Hematopoietic multipotent progenitor cell treated with erythropoietin and hydrocortisone succinate and interleukin-3 and kit ligand, for 17 days (in vitro differentiated cells): ENCODE measurements around the gene FBXW7.

ENCODE experiments used
- DNase-seq: peaks from one replicate; pipeline ENCODE4 v3.0.0-alpha.2; 2015; ENCODE audit warnings: low spot score

The FBXW7 gene

DNA sequence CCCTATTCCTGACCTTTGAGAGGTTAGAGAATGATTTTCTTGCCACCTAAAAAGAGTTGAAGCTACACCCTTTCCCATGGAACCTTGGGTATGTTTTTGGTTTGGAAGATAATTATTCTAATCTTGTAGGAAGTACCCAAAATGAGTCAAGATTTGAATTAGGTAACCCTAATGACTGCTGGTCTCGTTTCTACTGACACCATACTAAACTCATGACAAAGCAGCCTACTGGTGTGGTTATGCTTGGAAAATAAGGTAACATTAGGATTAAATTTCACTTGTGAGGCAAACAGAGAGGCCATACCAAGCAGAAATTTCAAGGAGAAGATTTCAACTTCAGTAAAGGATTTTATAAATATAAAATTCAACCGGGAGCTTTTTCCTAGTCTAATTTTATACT lies 107.9 kb downstream of the FBXW7 start:
- DNase-seq = no peak

DNA sequence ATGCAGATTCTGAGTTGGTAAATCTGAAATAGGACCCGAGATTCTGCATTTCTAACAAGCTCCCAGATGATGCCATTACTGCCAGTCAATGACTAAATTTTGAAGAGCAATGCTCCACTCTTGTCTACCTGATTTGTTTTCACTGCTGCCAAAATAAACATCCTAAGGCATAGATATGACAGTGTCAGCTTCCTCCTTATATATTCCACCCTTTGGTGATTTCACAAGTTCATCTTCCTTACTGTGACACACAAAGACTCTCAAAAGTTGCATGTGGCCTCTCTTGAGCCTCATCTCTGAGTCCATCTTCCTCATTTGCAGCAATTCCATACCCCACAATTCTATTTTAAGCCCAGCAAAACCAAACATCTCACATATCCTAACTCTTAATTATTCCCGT lies 110.9 kb downstream of the FBXW7 start:
- no peak for DNase-seq

GRCh38 chr4:152424396-152424795 lies 111.5 kb downstream of the FBXW7 start:
- no peak for DNase-seq

- no peak for DNase-seq
These were observed 113.0 kb downstream of the FBXW7 start for GRCh38 chr4:152422817-152423320.

- no peak for DNase-seq
These were observed 114.3 kb downstream of the FBXW7 start for GRCh38 chr4:152421576-152421975.

DNA sequence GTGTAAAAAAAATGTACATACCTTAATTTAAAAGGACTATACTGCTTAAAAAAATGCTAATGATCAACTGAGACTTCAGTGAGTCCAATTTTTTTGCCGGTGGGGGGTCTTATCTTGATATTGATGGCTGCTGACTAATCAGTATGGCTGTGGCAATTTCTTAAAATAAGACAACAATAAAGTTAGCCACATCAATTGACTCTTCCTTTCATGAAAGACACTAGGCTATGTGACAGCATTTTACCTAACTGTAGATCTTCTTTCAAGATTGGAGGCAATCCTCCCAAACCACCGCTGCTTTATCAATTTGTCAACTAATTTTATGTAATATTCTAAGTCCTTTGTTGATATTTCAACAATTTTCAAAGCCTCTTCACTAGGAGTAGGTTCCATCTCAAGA lies 116.1 kb downstream of the FBXW7 start:
- no peak for DNase-seq

GRCh38 chr4:152417673-152418072 lies 118.2 kb downstream of the FBXW7 start:
- no peak for DNase-seq

DNA sequence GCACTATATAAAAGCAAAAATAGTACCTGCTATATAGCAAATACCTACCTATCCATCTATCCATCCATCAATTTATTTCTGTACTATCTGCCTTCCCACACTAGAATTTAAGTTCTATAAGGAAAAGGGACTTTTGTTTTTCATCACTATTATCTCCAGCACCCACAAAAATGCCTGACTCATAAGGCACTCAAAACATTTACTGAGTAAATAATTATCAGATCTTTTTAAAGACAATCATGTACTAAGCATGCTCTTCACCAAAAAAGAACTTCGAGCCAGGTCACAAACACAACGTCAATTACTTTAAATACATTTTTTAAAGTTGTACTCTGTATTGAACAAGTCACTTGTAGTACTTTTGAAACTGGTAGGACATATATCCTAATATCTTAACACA lies 119.9 kb downstream of the FBXW7 start:
- no peak for DNase-seq

DNA sequence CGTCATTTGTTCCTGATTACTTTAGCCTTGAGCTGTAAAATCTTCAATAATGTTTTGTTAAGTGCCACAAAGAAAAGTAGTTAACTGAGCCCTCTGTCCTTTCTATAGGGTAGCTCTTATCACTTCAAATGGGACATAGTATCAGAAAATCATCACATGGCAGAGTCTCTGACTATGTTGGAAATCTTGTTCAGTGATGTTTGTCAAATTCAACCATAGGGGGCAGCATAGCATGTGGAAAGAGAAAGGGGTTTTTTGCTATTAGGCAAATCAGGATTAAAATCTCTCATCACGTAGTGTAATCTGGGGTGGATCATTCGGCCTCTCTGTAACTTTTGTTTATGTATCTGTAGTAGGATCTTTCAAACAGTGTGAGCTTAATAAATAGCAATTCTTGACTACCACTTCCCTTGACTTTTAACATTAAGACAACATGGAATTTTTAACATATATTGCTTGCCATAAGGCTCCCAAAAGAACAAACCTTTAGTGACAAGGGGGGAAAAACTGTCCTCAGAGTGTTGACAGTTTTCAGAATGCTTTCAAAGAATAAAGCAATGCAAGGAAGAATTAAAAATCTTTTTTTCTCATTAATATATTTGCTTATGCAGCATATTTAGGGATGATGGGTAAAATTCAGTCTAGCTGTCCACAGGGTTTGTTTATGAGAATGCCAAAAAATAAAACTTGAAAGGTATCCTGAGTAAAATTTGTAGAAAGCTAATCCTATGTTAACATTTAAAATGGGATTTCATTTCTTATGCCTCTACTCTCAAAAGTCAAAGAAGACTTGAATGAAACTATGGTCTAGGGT lies 127.2 kb downstream of the FBXW7 start:
- DNase-seq = peak; percentile 42

- no peak for DNase-seq
These were observed 134.5 kb downstream of the FBXW7 start for GRCh38 chr4:152401424-152401823.

- no peak for DNase-seq
These were observed 136.6 kb downstream of the FBXW7 start for GRCh38 chr4:152399246-152399645.

DNA sequence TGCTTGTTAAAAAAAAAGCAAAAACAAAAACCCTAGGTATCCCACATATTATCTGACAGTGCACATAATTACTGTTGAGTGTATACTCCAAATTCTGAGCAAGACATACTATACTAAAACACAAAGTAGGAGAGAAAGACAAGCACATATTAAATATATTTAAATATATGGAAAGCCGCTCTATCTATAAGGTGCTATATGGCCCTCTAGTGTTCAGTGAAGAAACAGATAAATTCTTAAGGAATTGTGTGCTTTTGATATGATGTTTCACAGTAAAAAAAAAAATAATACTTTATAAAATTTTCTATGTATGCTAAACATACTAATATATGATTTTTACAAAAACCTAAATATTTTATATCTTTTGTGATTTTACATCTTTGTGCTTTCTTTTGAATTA lies 137.8 kb downstream of the FBXW7 start:
- DNase-seq = no peak

GRCh38 chr4:152394791-152395190 lies 141.1 kb downstream of the FBXW7 start:
- no peak for DNase-seq

- no peak for DNase-seq
These were observed 143.8 kb downstream of the FBXW7 start for GRCh38 chr4:152392079-152392478.

DNA sequence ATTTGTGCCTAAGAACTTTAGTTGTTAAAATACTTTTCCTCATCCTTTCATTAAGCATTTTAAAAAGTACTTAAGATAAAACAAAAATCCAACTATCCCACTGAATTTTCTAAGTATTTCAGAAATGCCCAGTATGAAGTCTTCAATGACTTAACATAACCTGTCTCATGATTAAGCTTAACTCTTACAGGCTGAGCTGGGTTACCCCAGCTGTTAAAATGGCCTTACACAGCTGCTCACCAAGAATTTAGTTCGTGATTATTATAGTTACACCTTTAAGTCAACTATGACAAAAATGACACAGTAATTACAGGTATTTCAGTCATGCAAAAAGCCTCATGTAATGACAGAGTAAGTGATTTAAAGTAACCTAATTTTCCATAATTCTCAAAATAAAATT lies 145.7 kb downstream of the FBXW7 start:
- DNase-seq = no peak

DNA sequence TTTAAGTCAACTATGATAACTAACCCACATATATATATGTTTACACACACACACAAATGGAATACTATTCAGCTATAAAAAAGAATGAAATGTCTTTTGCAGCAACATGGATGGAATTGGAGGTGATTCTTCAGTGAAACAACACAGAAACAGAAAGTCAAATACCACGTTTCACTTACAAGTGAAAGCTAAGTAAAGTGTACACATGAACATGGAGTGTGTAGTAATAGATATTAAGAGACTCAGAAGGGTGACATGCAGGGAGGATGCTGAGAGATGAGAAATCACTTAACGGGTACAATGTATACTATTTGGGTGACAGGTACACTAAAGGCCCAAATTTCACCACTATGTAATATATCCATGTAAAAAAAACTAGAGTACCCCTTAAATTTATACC lies 146.5 kb downstream of the FBXW7 start:
- no peak for DNase-seq

DNA sequence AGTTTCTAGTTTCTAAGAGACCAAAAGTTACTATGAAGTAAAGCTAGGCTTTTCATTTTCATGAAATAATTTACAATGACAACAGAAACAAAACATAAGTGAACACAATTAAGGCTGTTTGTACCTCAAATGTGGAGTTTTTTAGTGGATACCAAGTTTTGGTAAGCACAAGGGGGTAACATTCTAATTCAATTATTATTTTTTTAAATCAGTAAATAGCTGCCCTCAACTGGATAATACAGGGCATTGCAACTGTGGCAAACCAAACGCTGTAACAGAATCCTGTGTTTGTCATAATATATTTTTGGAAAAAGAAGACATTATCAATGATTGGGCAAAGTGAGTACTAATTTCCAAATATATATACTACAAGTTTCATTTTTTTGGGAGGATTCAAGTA lies 150.3 kb downstream of the FBXW7 start:
- DNase-seq = no peak

GRCh38 chr4:152382057-152382785 lies 153.7 kb downstream of the FBXW7 start:
- no peak for DNase-seq

GRCh38 chr4:152380919-152381318 lies 155.0 kb downstream of the FBXW7 start:
- DNase-seq = no peak

- no peak for DNase-seq
These were observed 155.7 kb downstream of the FBXW7 start for GRCh38 chr4:152380185-152380584.

- DNase-seq = no peak
These were observed 161.1 kb downstream of the FBXW7 start for GRCh38 chr4:152374606-152375285.

- no peak for DNase-seq
These were observed 161.7 kb downstream of the FBXW7 start for GRCh38 chr4:152374153-152374552.

DNA sequence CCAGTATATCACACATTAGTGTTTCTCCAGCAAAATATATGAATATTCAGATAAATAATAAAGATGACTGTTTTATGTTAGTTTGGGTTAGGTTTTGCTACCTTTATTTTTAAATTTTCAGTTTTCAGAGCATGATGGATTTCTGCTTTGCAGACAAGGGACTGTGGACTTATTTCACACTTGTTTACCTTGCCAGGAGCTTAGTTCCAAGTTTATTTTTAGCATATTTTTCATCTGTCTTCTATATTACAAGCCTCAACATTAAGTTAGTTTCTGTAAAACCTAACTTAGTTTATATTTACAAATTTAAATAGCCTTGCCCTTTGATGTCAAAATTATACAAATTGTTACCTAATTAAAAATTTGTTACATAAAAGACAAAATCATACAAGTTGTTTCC lies 163.4 kb downstream of the FBXW7 start:
- DNase-seq = no peak
